Measurements from ENCODE around the gene TRNP1. TPM values are rescaled to one million over a fixed set of nuclear protein-coding genes. Genes with fewer than 3 reads are reported as not detected.

The TRNP1 gene
- total RNA-seq, 1 donor from 2014 or later, result 2.0 TPM

DNA sequence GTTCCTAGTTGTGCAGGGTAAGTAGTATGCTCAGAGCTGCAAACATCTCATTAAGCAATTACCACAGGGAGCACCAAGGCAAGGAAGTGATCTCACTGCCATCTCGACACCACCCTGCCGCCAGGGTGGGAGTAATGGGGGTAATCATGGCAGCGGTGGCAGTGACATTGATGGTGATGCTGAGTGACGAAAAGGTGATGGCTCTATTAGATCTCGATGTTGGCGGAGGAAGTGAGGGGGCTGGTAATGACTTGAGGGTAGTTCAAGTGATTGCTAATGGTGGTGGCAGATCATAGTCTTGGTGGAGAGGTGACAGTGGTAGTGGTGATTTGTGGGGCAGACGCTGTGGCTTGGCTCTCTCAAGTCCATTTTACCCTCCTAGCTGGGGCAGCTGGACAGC lies 44.5 kb downstream of the TRNP1 start:
- H2AFZ ChIP-seq (replicated peaks), result no peak overlapping the region

DNA sequence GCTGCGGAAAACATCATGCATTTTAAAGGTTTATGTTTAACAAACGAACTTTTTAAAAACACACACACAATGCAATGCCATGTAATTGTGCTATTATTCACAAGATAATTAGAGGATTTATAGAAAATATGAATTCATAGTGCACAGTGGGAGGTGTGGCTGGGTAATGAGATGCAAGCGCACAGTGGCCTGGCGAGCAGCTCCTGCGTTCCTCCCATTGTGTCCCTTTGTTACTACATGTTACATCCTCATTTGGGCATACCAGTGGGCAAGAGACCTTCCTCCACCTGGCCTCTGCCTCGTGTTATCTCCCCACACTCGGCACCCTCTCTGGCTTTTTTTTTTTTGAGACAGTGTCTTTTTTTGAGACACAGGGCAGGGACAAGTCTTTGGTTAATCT lies 49.2 kb downstream of the TRNP1 start:
- Histone ChIP-seq H3K27me3 (no peaks in the 10 kb centered on the region), H4K20me1 (ENCODE audit: low read depth) (no peaks in the 10 kb centered on the region), H3K27ac (no peak overlapping the region), H3K79me2 (ENCODE audit: low read depth) (no peaks in the 10 kb centered on the region), H2AFZ (replicated peaks) (no peak overlapping the region), H3K9ac (no peak overlapping the region), H3K9me3 (ENCODE audit: low read depth) (no peaks in the 10 kb centered on the region), H3F3A (ENCODE audit: low read depth) (peaks cover 16% of the 10 kb centered on the region), H3K4me3 (no peak overlapping the region), H3K36me3 (no peaks in the 10 kb centered on the region), H3K4me2 (no peak overlapping the region), H3K4me1 (peaks cover 3% of the 10 kb centered on the region)
- peaks cover 43% of the 10 kb centered on the region for H3K4me1 Mint-ChIP-seq
- peaks cover 15% of the 10 kb centered on the region for H3K27me3 Mint-ChIP-seq (ENCODE audit: insufficient read depth, low read depth)
- H3K4me3 Mint-ChIP-seq, result no peak overlapping the region
- TF ChIP-seq, protein P1, sequence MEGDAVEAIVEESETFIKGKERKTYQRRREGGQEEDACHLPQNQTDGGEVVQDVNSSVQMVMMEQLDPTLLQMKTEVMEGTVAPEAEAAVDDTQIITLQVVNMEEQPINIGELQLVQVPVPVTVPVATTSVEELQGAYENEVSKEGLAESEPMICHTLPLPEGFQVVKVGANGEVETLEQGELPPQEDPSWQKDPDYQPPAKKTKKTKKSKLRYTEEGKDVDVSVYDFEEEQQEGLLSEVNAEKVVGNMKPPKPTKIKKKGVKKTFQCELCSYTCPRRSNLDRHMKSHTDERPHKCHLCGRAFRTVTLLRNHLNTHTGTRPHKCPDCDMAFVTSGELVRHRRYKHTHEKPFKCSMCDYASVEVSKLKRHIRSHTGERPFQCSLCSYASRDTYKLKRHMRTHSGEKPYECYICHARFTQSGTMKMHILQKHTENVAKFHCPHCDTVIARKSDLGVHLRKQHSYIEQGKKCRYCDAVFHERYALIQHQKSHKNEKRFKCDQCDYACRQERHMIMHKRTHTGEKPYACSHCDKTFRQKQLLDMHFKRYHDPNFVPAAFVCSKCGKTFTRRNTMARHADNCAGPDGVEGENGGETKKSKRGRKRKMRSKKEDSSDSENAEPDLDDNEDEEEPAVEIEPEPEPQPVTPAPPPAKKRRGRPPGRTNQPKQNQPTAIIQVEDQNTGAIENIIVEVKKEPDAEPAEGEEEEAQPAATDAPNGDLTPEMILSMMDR (IDR thresholded peaks at IDR 0.05), result no peak
- TF ChIP-seq EZH2 (IDR thresholded peaks at IDR 0.05) (no peak), EZH2phosphoT487 (IDR thresholded peaks at IDR 0.05) (no peak)
- DNase-seq (ENCODE audit: low spot score), result peak; percentile 56
- H3K27ac Mint-ChIP-seq, result peak overlapping the region; percentile 98
- H3K9me3 Mint-ChIP-seq, result no peaks in the 10 kb centered on the region
- no peaks in the 10 kb centered on the region for H3K36me3 Mint-ChIP-seq

More for the DNA sequence above, 44.5 kb downstream of the TRNP1 start:
- Histone ChIP-seq H3K4me3 (no peak overlapping the region), H3K9me3 (ENCODE audit: low read depth) (no peaks in the 10 kb centered on the region), H3K9ac (no peak overlapping the region), H3K36me3 (no peaks in the 10 kb centered on the region), H3K27ac (no peak overlapping the region), H4K20me1 (ENCODE audit: low read depth) (no peaks in the 10 kb centered on the region), H3K4me2 (no peak overlapping the region), H3K4me1 (peaks cover 2% of the 10 kb centered on the region), H3K27me3 (no peaks in the 10 kb centered on the region), H3F3A (ENCODE audit: low read depth) (peaks cover 13% of the 10 kb centered on the region), H3K79me2 (ENCODE audit: low read depth) (no peaks in the 10 kb centered on the region)
- Mint-ChIP-seq H3K27ac (peak overlapping the region; percentile 12), H3K4me1 (peaks cover 36% of the 10 kb centered on the region), H3K4me3 (no peak overlapping the region), H3K27me3 (ENCODE audit: insufficient read depth, low read depth) (peaks cover 14% of the 10 kb centered on the region), H3K36me3 (no peaks in the 10 kb centered on the region), H3K9me3 (no peaks in the 10 kb centered on the region)
- no peak for DNase-seq (ENCODE audit: low spot score)
- no peak for TF ChIP-seq EZH2 (IDR thresholded peaks at IDR 0.05)
- TF ChIP-seq EZH2phosphoT487 (IDR thresholded peaks at IDR 0.05), result no peak
- TF ChIP-seq, protein P1 (IDR thresholded peaks at IDR 0.05), result no peak

DNA sequence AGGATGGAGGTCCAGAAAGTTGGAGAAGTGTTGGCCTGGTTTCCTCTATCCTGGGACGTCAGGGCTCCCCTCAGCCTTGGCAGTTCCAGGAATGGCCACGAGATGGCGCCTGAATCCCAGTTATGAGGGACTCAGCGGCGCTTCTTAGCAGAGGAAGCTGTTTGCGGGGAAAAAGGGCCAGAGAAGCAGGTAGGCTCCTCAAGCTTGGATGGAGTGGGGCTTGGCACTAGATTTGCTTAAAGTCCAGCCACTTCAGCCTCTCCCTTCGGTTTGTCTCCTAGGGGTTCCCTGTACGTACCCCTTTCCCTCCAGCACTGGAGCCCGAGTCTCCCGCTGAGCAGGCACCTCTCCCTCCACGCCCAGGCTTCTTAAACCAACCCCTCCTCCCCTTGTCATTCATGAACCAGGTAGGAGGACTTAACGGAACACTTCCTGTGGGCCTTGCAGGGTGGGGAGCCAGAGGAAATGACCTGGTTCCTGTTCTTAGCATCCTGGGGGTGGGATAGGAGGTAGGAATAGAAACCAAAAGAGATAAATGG lies 51.2 kb downstream of the TRNP1 start:
- H3K27ac Mint-ChIP-seq, result no peak overlapping the region
- no peak for TF ChIP-seq EZH2phosphoT487 (IDR thresholded peaks at IDR 0.05)
- TF ChIP-seq, protein P1 (IDR thresholded peaks at IDR 0.05), result peak; percentile 96
- Histone ChIP-seq H3K27ac (no peak overlapping the region), H3K4me2 (peak overlapping the region; percentile 32), H3K9ac (no peak overlapping the region), H4K20me1 (ENCODE audit: low read depth) (no peaks in the 10 kb centered on the region), H3K79me2 (ENCODE audit: low read depth) (no peaks in the 10 kb centered on the region), H3K36me3 (no peaks in the 10 kb centered on the region), H3K9me3 (ENCODE audit: low read depth) (no peaks in the 10 kb centered on the region), H2AFZ (replicated peaks) (peak overlapping the region; percentile 84), H3K4me3 (no peak overlapping the region), H3K27me3 (no peaks in the 10 kb centered on the region), H3K4me1 (peaks cover 3% of the 10 kb centered on the region), H3F3A (ENCODE audit: low read depth) (peaks cover 13% of the 10 kb centered on the region)
- no peak overlapping the region for H3K4me3 Mint-ChIP-seq
- H3K36me3 Mint-ChIP-seq, result no peaks in the 10 kb centered on the region
- DNase-seq (ENCODE audit: low spot score), result peak; percentile 93
- no peaks in the 10 kb centered on the region for H3K9me3 Mint-ChIP-seq
- peaks cover 13% of the 10 kb centered on the region for H3K27me3 Mint-ChIP-seq (ENCODE audit: insufficient read depth, low read depth)
- peaks cover 37% of the 10 kb centered on the region for H3K4me1 Mint-ChIP-seq

Measured in neural progenitor cell (in vitro differentiated cells).